GM06990 (cell line): ENCODE data around the gene METTL6.
"Not testable (repeated sequence)": the region's sequence is repeated elsewhere in the genome, so short reads cannot be mapped to it uniquely, and the experiment has no call there.

Experiments
- DNase-seq: peaks from one replicate; pipeline ENCODE4 v3.0.0-alpha.2; 2011; ENCODE audit not compliant: insufficient read length; ENCODE audit errors: extremely low read depth
- H3K27me3 ChIP-seq: replicated peaks from 2 replicates; pipeline ENCODE4 v1.6.0; 2011; ENCODE audit warnings: low read length; ENCODE audit not compliant: control insufficient read depth, insufficient read depth
- H3K36me3 ChIP-seq: 2 replicates; pipeline ENCODE4 v1.5.1; 2011; ENCODE audit warnings: low read length; ENCODE audit not compliant: control insufficient read depth, insufficient read depth
- H3K4me3 ChIP-seq: replicated peaks from 2 replicates; pipeline ENCODE4 v1.5.1; 2011; ENCODE audit warnings: low read depth, mild to moderate bottlenecking, control low read depth, low read length
- CTCF ChIP-seq: IDR thresholded peaks from 2 replicates; pipeline ENCODE4 v1.5.1; 2011; ENCODE audit warnings: low read length, control low read depth, mild to moderate bottlenecking, inconsistent platforms; ENCODE audit not compliant: insufficient read depth, poor library complexity, severe bottlenecking

The METTL6 gene

GRCh38 chr3:15404767-15405166, 22.6 kb downstream of the METTL6 start:
- no peak overlapping the region for H3K4me3 ChIP-seq
- H3K36me3 ChIP-seq = peaks cover 5% of the 10 kb centered on the region
- no peaks in the 10 kb centered on the region for H3K27me3 ChIP-seq
- no peak for TF ChIP-seq CTCF
- peak; percentile 38 for DNase-seq

- peaks cover 2% of the 10 kb centered on the region; the same call in 1 of the 2 replicates for H3K36me3 ChIP-seq
- TF ChIP-seq CTCF = no peak
- DNase-seq = no peak
- H3K4me3 ChIP-seq = no peak overlapping the region
- H3K27me3 ChIP-seq = no peaks in the 10 kb centered on the region
These were observed 23.4 kb downstream of the METTL6 start for GRCh38 chr3:15403965-15404364.

GRCh38 chr3:15403495-15403894, 23.8 kb downstream of the METTL6 start:
- no peaks in the 10 kb centered on the region for H3K27me3 ChIP-seq
- H3K4me3 ChIP-seq = no peak overlapping the region
- no peaks in the 10 kb centered on the region for H3K36me3 ChIP-seq
- TF ChIP-seq CTCF = no peak
- no peak for DNase-seq

- TF ChIP-seq CTCF = no peak
- DNase-seq = no peak
- no peaks in the 10 kb centered on the region for H3K27me3 ChIP-seq
- H3K36me3 ChIP-seq = no peaks in the 10 kb centered on the region
- no peak overlapping the region for H3K4me3 ChIP-seq
These were observed 25.4 kb downstream of the METTL6 start for GRCh38 chr3:15401936-15402335.

- DNase-seq = no peak
- H3K27me3 ChIP-seq = no peaks in the 10 kb centered on the region
- no peaks in the 10 kb centered on the region for H3K36me3 ChIP-seq
- no peak overlapping the region for H3K4me3 ChIP-seq
- no peak for TF ChIP-seq CTCF
These were observed 27.4 kb downstream of the METTL6 start for GRCh38 chr3:15399970-15400369.

- not testable (repeated sequence) for DNase-seq, H3K36me3 ChIP-seq, H3K27me3 ChIP-seq, H3K4me3 ChIP-seq
These were observed 28.6 kb downstream of the METTL6 start for GRCh38 chr3:15398731-15399133.

- not testable (repeated sequence) for H3K27me3 ChIP-seq, DNase-seq, H3K4me3 ChIP-seq, H3K36me3 ChIP-seq
These were observed 34.1 kb downstream of the METTL6 start for GRCh38 chr3:15393252-15393651.
